A673 (cell line): ENCODE results near the gene FAM227B.

Experiments used
- EZH2 ChIP-seq: fragments of 200-600 bp; sonication (generic); IDR thresholded peaks from 2 replicates; pipeline ENCODE4 v1.6.1; 2017; ENCODE audit warnings: borderline replicate concordance, low read depth, mild to moderate bottlenecking, mixed read lengths, antibody characterized with exemption, low read length; ENCODE audit not compliant: poor library complexity, severe bottlenecking
- TF ChIP-seq, protein P1 (sequence below): fragments of 300-800, 200-600 bp; sonication (generic); conservative IDR thresholded peaks from 2 replicates; pipeline ENCODE4 v1.5.1; 2017; ENCODE audit warnings: low read depth, mild to moderate bottlenecking, antibody characterized with exemption, low read length, moderate library complexity, mixed read lengths

DNA sequence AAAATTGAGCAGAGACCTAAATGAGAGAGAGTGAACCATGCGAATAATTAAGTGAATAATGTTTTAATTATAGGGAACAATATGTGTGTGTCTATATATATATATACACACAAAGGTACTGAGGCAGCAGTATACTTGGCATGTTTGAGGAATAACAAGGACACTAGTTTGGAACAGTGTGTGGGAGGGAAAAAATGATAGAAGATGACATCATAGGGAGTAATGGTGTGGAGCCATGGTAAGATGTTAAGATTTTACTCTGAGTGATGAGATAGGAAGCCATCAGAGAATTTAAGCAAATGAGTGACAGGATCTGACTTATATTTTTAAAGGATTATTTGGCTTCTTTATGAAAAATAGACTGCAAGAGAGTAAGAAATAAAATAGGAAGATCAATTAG, 29.4 kb upstream of the FAM227B start:
- TF ChIP-seq, protein P1, sequence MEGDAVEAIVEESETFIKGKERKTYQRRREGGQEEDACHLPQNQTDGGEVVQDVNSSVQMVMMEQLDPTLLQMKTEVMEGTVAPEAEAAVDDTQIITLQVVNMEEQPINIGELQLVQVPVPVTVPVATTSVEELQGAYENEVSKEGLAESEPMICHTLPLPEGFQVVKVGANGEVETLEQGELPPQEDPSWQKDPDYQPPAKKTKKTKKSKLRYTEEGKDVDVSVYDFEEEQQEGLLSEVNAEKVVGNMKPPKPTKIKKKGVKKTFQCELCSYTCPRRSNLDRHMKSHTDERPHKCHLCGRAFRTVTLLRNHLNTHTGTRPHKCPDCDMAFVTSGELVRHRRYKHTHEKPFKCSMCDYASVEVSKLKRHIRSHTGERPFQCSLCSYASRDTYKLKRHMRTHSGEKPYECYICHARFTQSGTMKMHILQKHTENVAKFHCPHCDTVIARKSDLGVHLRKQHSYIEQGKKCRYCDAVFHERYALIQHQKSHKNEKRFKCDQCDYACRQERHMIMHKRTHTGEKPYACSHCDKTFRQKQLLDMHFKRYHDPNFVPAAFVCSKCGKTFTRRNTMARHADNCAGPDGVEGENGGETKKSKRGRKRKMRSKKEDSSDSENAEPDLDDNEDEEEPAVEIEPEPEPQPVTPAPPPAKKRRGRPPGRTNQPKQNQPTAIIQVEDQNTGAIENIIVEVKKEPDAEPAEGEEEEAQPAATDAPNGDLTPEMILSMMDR = no peak
- no peak for TF ChIP-seq EZH2
